Measurements from ENCODE around the gene DDIAS. TPM values are rescaled to one million over a fixed set of nuclear protein-coding genes. Genes with fewer than 3 reads are reported as not detected.
"Not testable (repeated sequence)": the region's sequence is repeated elsewhere in the genome, so short reads cannot be mapped to it uniquely, and the experiment has no call there.

The DDIAS gene
- total RNA-seq, 4 donors from 2014 or later = 0.67 to 2.1 (median 1.1) TPM

GRCh38 chr11:82939456-82939855, 37.9 kb downstream of the DDIAS start:
- Histone ChIP-seq H3K4me3 (no peak overlapping the region), H3K36me3 (no peaks in the 10 kb centered on the region), H3K27me3 (no peaks in the 10 kb centered on the region), H3K9me3 (no peaks in the 10 kb centered on the region), H3K4me1 (no peaks in the 10 kb centered on the region), H3K27ac (no peak overlapping the region)
- intact Hi-C loops (cut with DNase I; ENCODE audit: low total_unique reads) = no loop called here
- DNase-seq (no peak), ATAC-seq (no peak)
- no peak for TF ChIP-seq POLR2A (IDR thresholded peaks at IDR 0.05)
- TF ChIP-seq CTCF (IDR thresholded peaks at IDR 0.05 in 4 of 5, conservative IDR thresholded peaks at IDR 0.05 in 1 of 5) = no peak
- in situ Hi-C loops (cut with MboI; ENCODE audit: low sequenced_read_pairs in 4 of 4) = no loop called here

- no peak for DNase-seq
- no peaks in the 10 kb centered on the region for H3K36me3 ChIP-seq
- H3K27ac ChIP-seq = no peak overlapping the region
- intact Hi-C loops (cut with DNase I; ENCODE audit: low total_unique reads) (no loop called here), in situ Hi-C loops (cut with MboI; ENCODE audit: low sequenced_read_pairs in 4 of 4) (no loop called here)
- no peaks in the 10 kb centered on the region for H3K4me1 ChIP-seq
- no peaks in the 10 kb centered on the region for H3K27me3 ChIP-seq
- no peak for TF ChIP-seq CTCF (IDR thresholded peaks at IDR 0.05 in 4 of 5, conservative IDR thresholded peaks at IDR 0.05 in 1 of 5)
- no peak for TF ChIP-seq POLR2A (IDR thresholded peaks at IDR 0.05)
- H3K4me3 ChIP-seq = no peak overlapping the region
- ATAC-seq = no peak
- H3K9me3 ChIP-seq = no peaks in the 10 kb centered on the region
Observed at GRCh38 chr11:82942376-82942775, 40.8 kb downstream of the DDIAS start.

GRCh38 chr11:82943430-82943829, 41.9 kb downstream of the DDIAS start:
- in situ Hi-C loops (cut with MboI; ENCODE audit: low sequenced_read_pairs in 4 of 4); H3K36me3 ChIP-seq; H3K9me3 ChIP-seq; ATAC-seq; H3K27me3 ChIP-seq; H3K4me3 ChIP-seq; DNase-seq; H3K4me1 ChIP-seq; H3K27ac ChIP-seq; intact Hi-C loops (cut with DNase I; ENCODE audit: low total_unique reads): not testable (repeated sequence)

GRCh38 chr11:82944198-82944597, 42.7 kb downstream of the DDIAS start:
- Histone ChIP-seq H3K9me3 (no peaks in the 10 kb centered on the region), H3K36me3 (no peaks in the 10 kb centered on the region), H3K4me3 (no peak overlapping the region), H3K27ac (no peak overlapping the region), H3K27me3 (no peaks in the 10 kb centered on the region), H3K4me1 (no peaks in the 10 kb centered on the region)
- intact Hi-C loops (cut with DNase I; ENCODE audit: low total_unique reads) = no loop called here
- DNase-seq (no peak), ATAC-seq (no peak)
- in situ Hi-C loops (cut with MboI; ENCODE audit: low sequenced_read_pairs in 4 of 4) = no loop called here
- TF ChIP-seq POLR2A (IDR thresholded peaks at IDR 0.05) = no peak
- TF ChIP-seq CTCF (IDR thresholded peaks at IDR 0.05 in 4 of 5, conservative IDR thresholded peaks at IDR 0.05 in 1 of 5) = no peak

GRCh38 chr11:82945041-82945440, 43.5 kb downstream of the DDIAS start:
- DNase-seq; H3K36me3 ChIP-seq; ATAC-seq; intact Hi-C loops (cut with DNase I; ENCODE audit: low total_unique reads); H3K9me3 ChIP-seq; H3K27ac ChIP-seq; in situ Hi-C loops (cut with MboI; ENCODE audit: low sequenced_read_pairs in 4 of 4); H3K4me3 ChIP-seq; H3K27me3 ChIP-seq; H3K4me1 ChIP-seq: not testable (repeated sequence)

GRCh38 chr11:82945682-82946081, 44.1 kb downstream of the DDIAS start:
- in situ Hi-C loops (cut with MboI; ENCODE audit: low sequenced_read_pairs in 4 of 4) = no loop called here

More at GRCh38 chr11:82945682-82946081, 44.1 kb downstream of the DDIAS start:
- no peak for DNase-seq
- H3K27ac ChIP-seq = no peak overlapping the region
- H3K9me3 ChIP-seq = no peaks in the 10 kb centered on the region
- no peaks in the 10 kb centered on the region for H3K4me1 ChIP-seq
- H3K27me3 ChIP-seq = no peaks in the 10 kb centered on the region
- intact Hi-C loops (cut with DNase I; ENCODE audit: low total_unique reads) = no loop called here
- H3K4me3 ChIP-seq = no peak overlapping the region
- no peak for ATAC-seq
- TF ChIP-seq CTCF (IDR thresholded peaks at IDR 0.05 in 4 of 5, conservative IDR thresholded peaks at IDR 0.05 in 1 of 5) (no peak), POLR2A (IDR thresholded peaks at IDR 0.05) (no peak)
- H3K36me3 ChIP-seq = no peaks in the 10 kb centered on the region

Data from gastrocnemius medialis (tissue), 4 donors.